Lower lobe of right lung (tissue), 2 donors: Measurements from ENCODE around the gene ICAM2. TPM values are rescaled to one million over a fixed set of nuclear protein-coding genes. Genes with fewer than 3 reads are reported as not detected.
"Not testable (repeated sequence)": the region's sequence is repeated elsewhere in the genome, so short reads cannot be mapped to it uniquely, and the experiment has no call there.

Experiments
- ATAC-seq, 2 donors: fragments of 200-7000 bp; cut with Tn5 transposase; one replicate each; pipeline ENCODE4 v1.9.1; 2020 to 2022; ENCODE audit warnings: mild to moderate bottlenecking in 2 of 2, moderate library complexity in 2 of 2
- DNase-seq: peaks from one replicate; pipeline ENCODE4 v3.0.0-alpha.2; 2020
- H3K27ac ChIP-seq: fragments of 200-600 bp; one replicate; pipeline ENCODE4 v1.8.0; 2022
- H3K27me3 ChIP-seq: fragments of 200-600 bp; one replicate; pipeline ENCODE4 v1.8.0; 2022; ENCODE audit warnings: low read depth
- H3K36me3 ChIP-seq: fragments of 200-600 bp; one replicate; pipeline ENCODE4 v1.8.0; 2022; ENCODE audit warnings: mild to moderate bottlenecking
- H3K4me1 ChIP-seq: fragments of 200-600 bp; one replicate; pipeline ENCODE4 v1.8.0; 2022
- H3K4me3 ChIP-seq: fragments of 200-600 bp; one replicate; pipeline ENCODE4 v1.8.0; 2022; ENCODE audit warnings: mild to moderate bottlenecking
- H3K9me3 ChIP-seq: fragments of 200-600 bp; one replicate; pipeline ENCODE4 v1.8.0; 2022
- intact Hi-C: fragments of 100-400 bp; cut with DNase I; formaldehyde crosslinking; loops from one replicate; pipeline ENCODE4 v1.11.0; 2022
- total RNA-seq: library from RNA; stranded (reverse); fragmentation: NEBNext Ultra II Directional; extraction: Animal tissue kit (Norgen Biotek cat#: 25700); gene quantifications from one replicate; pipeline ENCODE4 v1.2.1, GENCODE V29; 2021
- TF ChIP-seq, protein P1 (sequence below): fragments of 200-600 bp; IDR thresholded peaks from one replicate; pipeline ENCODE4 v1.8.0; 2022; ENCODE audit warnings: antibody characterized with exemption, mild to moderate bottlenecking
- donor health status: DM: no; HTN: yes; CAD: no; lungs with severe emphysema.

The ICAM2 gene
- total RNA-seq, 1 donor from 2014 or later: 69.2 TPM

DNA sequence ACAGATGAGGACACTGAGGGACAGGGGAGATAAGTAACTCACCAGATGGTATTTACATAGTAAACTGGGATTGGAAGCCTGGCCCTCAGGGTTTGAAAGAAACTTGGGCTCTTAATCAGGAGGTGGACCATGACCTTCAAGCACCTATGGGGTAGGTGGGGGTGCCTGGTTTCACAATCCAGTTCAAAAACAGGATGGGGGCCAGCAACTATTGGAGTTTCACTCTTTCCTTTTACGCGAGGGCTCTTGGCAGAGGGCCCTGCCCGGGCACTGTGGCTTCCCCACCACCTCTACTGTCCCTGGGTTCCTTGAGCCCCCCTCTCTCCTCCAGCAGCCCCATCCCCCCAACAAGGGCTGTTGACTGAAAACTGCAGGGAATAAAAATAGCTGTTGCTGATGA is 33.6 kb downstream of the ICAM2 start:
- intact Hi-C loops: no loop called here

DNA sequence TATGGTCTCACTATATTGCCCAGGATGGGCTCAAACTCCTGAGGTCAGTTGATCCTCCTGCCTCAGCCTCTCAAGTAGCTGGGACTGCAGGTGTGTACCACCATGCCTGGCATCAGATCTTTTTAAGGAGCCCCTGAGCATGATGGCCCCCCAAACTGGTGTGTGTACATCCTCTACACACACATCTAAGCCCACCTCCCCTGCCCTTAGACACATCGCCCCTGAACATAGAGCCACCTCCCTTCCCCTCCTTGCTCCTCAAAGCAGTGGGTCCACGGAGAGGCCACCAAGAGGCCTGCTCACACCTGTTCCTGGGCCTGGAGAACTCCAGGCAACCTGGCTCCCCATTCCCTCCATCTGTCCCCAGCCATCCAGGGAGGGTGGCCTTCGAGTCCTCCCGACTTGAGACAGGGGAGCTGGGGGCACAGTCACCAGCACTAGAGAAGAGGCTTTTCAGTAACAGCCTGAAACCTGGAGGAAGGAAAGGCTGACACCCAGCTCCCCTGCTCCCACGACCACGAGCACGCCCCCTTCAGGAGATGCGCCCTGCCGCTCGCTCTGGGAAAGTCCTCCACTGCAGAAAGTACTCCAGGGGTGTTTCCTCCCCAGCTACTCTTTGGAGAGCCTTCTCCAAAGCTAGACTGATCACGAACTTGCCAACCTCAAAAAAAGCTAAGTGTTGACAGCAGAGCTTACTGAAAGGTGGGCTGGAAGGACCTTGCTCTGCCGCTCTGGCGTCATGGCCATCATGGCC is 34.9 kb downstream of the ICAM2 start:
- Histone ChIP-seq H3K27ac (peak overlapping the region; percentile 69), H3K36me3 (no peaks in the 10 kb centered on the region), H3K4me1 (peaks cover 63% of the 10 kb centered on the region), H3K4me3 (no peak overlapping the region), H3K9me3 (no peaks in the 10 kb centered on the region), H3K27me3 (peaks cover 3% of the 10 kb centered on the region)
- intact Hi-C loops: no loop called here
- TF ChIP-seq, protein P1, sequence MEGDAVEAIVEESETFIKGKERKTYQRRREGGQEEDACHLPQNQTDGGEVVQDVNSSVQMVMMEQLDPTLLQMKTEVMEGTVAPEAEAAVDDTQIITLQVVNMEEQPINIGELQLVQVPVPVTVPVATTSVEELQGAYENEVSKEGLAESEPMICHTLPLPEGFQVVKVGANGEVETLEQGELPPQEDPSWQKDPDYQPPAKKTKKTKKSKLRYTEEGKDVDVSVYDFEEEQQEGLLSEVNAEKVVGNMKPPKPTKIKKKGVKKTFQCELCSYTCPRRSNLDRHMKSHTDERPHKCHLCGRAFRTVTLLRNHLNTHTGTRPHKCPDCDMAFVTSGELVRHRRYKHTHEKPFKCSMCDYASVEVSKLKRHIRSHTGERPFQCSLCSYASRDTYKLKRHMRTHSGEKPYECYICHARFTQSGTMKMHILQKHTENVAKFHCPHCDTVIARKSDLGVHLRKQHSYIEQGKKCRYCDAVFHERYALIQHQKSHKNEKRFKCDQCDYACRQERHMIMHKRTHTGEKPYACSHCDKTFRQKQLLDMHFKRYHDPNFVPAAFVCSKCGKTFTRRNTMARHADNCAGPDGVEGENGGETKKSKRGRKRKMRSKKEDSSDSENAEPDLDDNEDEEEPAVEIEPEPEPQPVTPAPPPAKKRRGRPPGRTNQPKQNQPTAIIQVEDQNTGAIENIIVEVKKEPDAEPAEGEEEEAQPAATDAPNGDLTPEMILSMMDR: no peak
- no peak for ATAC-seq
- DNase-seq: no peak

More for the DNA sequence above, 33.6 kb downstream of the ICAM2 start:
- Histone ChIP-seq H3K36me3 (no peaks in the 10 kb centered on the region), H3K9me3 (no peaks in the 10 kb centered on the region), H3K4me1 (peaks cover 58% of the 10 kb centered on the region), H3K27me3 (peaks cover 6% of the 10 kb centered on the region), H3K27ac (no peak overlapping the region), H3K4me3 (no peak overlapping the region)
- TF ChIP-seq, protein P1: no peak
- DNase-seq (no peak), ATAC-seq (no peak)

DNA sequence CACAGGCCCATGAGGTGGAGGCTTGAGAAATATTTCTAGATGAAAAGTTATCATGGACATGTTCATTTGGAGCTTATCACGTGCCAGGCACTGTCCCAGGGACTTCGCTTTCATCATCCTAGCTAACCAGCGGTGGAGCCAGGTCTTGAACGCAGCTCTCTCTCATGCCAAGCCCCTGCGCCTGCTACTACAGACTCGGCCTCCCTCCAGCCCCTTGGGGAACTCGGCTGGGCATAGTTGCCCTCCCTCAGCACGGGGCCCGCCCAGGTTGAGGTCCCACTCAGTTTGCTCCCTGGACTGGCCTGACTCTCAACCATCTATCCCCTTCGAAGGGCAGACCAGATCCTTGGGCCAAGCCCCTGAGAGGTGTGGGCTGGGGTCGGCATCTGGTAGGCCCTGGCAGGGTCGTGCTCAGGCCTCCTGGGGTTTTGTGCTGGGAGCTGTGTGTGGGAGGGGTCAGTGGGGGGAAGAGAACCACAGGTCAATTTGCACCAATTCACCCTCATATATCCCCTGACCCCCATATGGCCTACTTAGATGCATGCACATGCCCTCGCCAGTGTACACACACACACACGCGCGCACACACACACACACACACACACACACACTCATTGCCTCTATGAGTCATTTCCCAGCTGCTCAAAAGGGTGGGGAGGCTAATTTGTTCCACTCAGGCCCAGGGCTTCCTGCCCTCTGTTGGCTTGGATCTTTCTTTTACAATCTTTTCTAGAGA is 35.6 kb downstream of the ICAM2 start:
- DNase-seq (no peak), ATAC-seq (peak; percentile 70 to 79)
- intact Hi-C loops: no loop called here
- peak overlapping the region; percentile 73 for H3K27ac ChIP-seq
- H3K9me3 ChIP-seq: no peaks in the 10 kb centered on the region
- H3K27me3 ChIP-seq: no peaks in the 10 kb centered on the region
- no peak overlapping the region for H3K4me3 ChIP-seq
- TF ChIP-seq, protein P1: no peak
- peaks cover 63% of the 10 kb centered on the region for H3K4me1 ChIP-seq
- H3K36me3 ChIP-seq: no peaks in the 10 kb centered on the region

DNA sequence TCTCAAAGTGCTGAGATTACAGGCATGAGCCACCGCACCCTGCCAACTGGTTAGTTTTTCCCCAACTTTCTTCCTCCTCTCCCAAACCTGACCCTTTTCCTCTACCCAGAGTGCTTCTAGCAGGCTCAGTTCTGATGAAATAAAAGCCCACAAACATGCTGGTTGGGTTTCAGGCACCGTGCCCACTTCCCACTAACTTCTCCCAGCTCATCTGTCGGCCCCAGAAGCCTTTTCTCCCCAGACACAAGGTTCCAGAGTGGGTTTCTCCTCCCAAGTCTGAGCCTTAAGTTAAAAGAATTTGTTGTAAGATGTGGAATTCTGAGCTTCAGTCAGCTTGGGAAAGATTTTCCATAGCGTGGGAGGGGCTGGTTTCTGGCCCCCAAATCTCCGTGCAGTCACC is 36.2 kb downstream of the ICAM2 start:
- Histone ChIP-seq H3K27me3 (no peaks in the 10 kb centered on the region), H3K4me1 (peaks cover 66% of the 10 kb centered on the region), H3K36me3 (no peaks in the 10 kb centered on the region), H3K27ac (peak overlapping the region; percentile 73), H3K9me3 (no peaks in the 10 kb centered on the region), H3K4me3 (no peak overlapping the region)
- TF ChIP-seq, protein P1: no peak
- intact Hi-C loops: no loop called here
- DNase-seq (no peak), ATAC-seq (no peak)

DNA sequence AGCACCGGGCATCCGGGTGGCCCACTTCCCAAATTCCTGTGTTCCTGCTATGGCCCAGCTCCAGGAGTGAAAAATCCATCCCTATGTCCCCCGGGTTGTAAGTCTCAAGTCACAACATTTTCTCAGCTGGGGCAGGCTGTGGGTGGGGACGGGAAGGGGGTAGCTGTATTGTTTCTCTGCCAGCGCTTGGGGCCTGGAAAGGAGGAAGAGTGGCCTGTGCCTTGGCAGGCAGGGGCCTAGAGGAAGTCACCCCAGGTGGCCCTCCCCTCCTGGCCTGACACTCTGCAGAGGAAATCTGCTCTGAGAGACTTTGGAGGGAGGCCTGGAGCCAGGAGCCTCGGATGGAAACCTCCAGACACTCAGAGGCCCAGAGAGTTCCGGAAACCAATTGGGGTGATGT is 37.1 kb downstream of the ICAM2 start:
- DNase-seq: no peak
- peak overlapping the region; percentile 73 for H3K27ac ChIP-seq

DNA sequence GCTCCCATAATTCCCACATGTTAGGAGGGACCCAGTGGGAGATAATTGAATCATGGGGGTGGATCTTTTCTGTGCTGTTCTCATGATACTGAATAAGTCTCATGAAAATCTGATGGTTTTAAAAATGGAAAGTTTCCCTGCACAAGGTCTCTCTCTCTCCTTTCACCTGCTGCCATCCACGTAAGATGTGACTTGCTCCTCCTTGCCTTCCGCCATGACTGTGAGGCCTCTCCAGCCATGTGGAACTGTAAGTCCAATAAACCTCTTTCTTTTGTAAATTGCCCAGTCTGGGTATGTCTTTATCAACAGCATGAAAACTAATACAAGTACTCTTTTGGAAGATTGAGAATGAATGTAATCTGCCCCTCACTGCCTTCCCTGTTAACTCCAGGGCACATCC is 37.8 kb downstream of the ICAM2 start:
- H3K4me3 ChIP-seq, H3K9me3 ChIP-seq, intact Hi-C loops, H3K36me3 ChIP-seq, H3K27me3 ChIP-seq, ATAC-seq, DNase-seq: not testable (repeated sequence)
- peak overlapping the region; percentile 11 for H3K27ac ChIP-seq
- H3K4me1 ChIP-seq: peaks cover 61% of the 10 kb centered on the region

More for the DNA sequence above, 37.1 kb downstream of the ICAM2 start:
- peaks cover 66% of the 10 kb centered on the region for H3K4me1 ChIP-seq
- H3K27me3 ChIP-seq: no peaks in the 10 kb centered on the region
- no peak for ATAC-seq
- H3K4me3 ChIP-seq: no peak overlapping the region
- H3K9me3 ChIP-seq: no peaks in the 10 kb centered on the region
- no peaks in the 10 kb centered on the region for H3K36me3 ChIP-seq
- intact Hi-C loops: no loop called here
- TF ChIP-seq, protein P1: no peak
